HUES6 (cell line): ENCODE measurements around the gene ZNF678.
"Not testable (repeated sequence)": the region's sequence is repeated elsewhere in the genome, so short reads cannot be mapped to it uniquely, and the experiment has no call there.

Experiments
- H3K27ac ChIP-seq: 2 replicates; pipeline ENCODE4 v1.7.0; 2013; ENCODE audit warnings: low read depth, mild to moderate bottlenecking, low read length, inconsistent platforms
- H3K27me3 ChIP-seq: 2 replicates; pipeline ENCODE4 v1.6.1; 2013; ENCODE audit warnings: low read length; ENCODE audit not compliant: control insufficient read depth, insufficient read depth
- H3K36me3 ChIP-seq: 2 replicates; pipeline ENCODE4 v1.6.1; 2013; ENCODE audit warnings: low read length; ENCODE audit not compliant: control insufficient read depth, insufficient read depth
- H3K4me1 ChIP-seq: 2 replicates; pipeline ENCODE4 v1.6.1; 2013; ENCODE audit warnings: low read length; ENCODE audit not compliant: control insufficient read depth, insufficient read depth
- H3K4me3 ChIP-seq: 2 replicates; pipeline ENCODE4 v1.5.1; 2013; ENCODE audit warnings: low read depth, low read length
- H3K9ac ChIP-seq: one replicate; pipeline ENCODE4 v1.6.1; 2013; ENCODE audit warnings: mild to moderate bottlenecking, low read length
- H3K9me3 ChIP-seq: 2 replicates; pipeline ENCODE4 v1.6.1; 2013; ENCODE audit warnings: low read depth, low read length; ENCODE audit not compliant: control insufficient read depth, insufficient read depth

The ZNF678 gene

DNA sequence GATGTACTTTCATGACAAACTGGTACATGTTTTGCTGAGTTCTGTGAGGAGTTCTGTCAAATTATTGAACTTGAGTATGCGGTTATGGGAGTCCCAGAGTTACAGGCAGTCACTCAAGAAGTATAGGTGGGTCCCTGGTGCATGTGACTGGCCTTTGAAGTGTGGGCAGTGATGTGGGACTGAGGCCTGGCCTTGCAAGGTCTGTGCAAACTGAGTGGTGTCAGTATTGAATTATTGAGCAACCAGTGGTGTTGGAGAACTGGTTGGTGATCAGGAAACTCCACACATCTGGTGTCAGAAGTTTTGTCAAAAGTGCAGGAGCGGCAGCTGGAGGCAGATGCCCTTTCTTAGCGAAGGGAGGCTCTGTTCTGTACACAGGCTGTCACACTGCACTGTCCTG lies 5.2 kb downstream of the ZNF678 start:
- H3K9me3 ChIP-seq: peaks cover 31% of the 10 kb centered on the region
- H3K27me3 ChIP-seq: no peaks in the 10 kb centered on the region
- H3K36me3 ChIP-seq: peaks cover 24% of the 10 kb centered on the region; the same call in 1 of the 2 replicates
- H3K27ac ChIP-seq: no peak overlapping the region
- H3K9ac ChIP-seq: no peak overlapping the region
- no peaks in the 10 kb centered on the region for H3K4me1 ChIP-seq
- H3K4me3 ChIP-seq: no peak overlapping the region

DNA sequence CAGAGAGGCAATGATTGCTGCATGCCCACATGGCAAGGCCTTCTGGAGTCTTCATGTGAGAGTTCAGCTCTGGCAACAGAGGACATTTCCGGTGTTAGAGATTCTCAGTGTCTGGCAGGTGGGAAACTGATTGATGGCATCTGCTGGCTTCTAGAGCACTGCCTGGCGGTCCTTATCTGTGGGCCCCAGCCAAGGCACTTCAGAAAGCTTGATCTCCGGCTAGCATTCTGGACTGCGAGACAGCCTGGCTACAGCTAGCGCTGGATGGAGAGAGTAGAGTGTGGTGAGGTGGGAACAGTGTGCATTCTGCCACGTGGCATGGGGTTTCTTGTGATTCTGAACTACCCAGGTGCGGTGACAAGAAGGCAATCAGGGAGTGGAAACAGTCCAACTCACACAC lies 9.4 kb downstream of the ZNF678 start:
- Histone ChIP-seq H3K27me3 (no peaks in the 10 kb centered on the region), H3K4me3 (no peak overlapping the region), H3K27ac (no peak overlapping the region), H3K36me3 (peaks cover 17% of the 10 kb centered on the region; the same call in 1 of the 2 replicates), H3K9me3 (peaks cover 58% of the 10 kb centered on the region), H3K4me1 (no peaks in the 10 kb centered on the region), H3K9ac (no peak overlapping the region)

DNA sequence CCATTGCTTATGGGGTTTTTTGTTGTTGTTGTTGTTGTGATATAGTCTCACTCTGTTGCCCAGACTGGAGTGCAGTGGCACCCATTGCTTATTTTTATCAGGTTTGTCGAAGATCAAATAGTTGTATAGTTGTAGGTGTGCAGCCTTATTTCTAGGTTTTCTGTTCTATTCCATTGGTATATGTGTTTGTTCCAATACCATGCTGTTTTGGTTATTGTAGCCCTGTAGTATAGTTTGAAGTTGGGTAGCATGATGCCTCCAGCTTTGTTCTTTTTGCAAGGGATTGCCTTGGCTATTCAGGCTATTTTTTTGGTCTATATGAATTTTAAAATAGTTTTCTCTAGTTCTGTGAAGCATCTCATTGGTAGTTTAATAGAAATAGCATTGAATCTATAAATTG lies 11.6 kb downstream of the ZNF678 start:
- peaks cover 66% of the 10 kb centered on the region for H3K9me3 ChIP-seq

DNA sequence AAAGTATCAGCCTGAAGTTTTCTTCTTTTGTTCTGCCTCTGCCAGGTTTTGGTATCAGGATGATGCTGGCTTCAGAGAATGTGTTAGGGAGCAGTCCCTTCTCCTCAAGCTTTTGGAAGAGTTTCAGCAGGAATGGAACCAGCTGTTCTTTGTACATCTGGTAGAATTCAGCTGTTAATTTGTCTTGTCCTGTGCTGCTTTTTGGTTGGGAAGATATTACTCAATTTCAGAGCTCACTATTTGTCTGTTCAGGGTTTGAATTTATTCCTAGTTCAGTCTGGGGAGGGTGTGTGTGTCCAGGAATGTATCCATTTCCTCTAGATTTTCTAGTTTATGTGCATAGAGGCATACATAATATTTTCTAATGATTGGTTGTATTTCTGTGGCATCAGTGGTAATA lies 12.8 kb downstream of the ZNF678 start:
- no peak overlapping the region for H3K9ac ChIP-seq
- peaks cover 9% of the 10 kb centered on the region; the same call in 1 of the 2 replicates for H3K36me3 ChIP-seq
- peaks cover 64% of the 10 kb centered on the region for H3K9me3 ChIP-seq
- no peak overlapping the region for H3K27ac ChIP-seq
- no peak overlapping the region for H3K4me3 ChIP-seq
- no peaks in the 10 kb centered on the region for H3K27me3 ChIP-seq
- no peaks in the 10 kb centered on the region for H3K4me1 ChIP-seq

More for the DNA sequence above, 11.6 kb downstream of the ZNF678 start:
- H3K4me1 ChIP-seq: no peaks in the 10 kb centered on the region
- H3K27ac ChIP-seq: no peak overlapping the region
- no peak overlapping the region for H3K9ac ChIP-seq
- H3K4me3 ChIP-seq: no peak overlapping the region
- peaks cover 9% of the 10 kb centered on the region; the same call in 1 of the 2 replicates for H3K36me3 ChIP-seq
- no peaks in the 10 kb centered on the region for H3K27me3 ChIP-seq

DNA sequence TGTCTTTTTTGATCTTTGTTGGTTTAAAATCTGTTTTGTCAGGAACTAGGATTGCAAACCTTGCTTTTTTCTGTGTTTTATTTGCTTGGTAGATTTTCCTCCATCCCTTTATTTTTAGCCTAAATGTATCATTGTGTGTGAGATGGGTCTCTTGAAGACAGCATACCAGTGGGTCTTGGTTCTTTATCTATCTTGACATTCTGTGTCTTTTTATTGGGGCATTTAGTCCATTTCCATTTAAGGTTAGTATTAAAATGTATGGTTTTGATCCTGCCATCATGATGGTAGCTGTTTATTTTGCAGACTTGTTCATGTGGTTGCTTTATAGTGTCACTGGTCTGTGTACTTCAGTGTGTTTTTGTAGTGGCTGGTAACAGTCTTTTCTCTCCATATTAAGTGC lies 14.1 kb downstream of the ZNF678 start:
- Histone ChIP-seq H3K9ac (no peak overlapping the region), H3K9me3 (peaks cover 62% of the 10 kb centered on the region; the same call in 1 of the 2 replicates), H3K4me3 (no peak overlapping the region), H3K27me3 (no peaks in the 10 kb centered on the region), H3K4me1 (no peaks in the 10 kb centered on the region), H3K27ac (no peak overlapping the region), H3K36me3 (peaks cover 4% of the 10 kb centered on the region; the same call in 1 of the 2 replicates)

DNA sequence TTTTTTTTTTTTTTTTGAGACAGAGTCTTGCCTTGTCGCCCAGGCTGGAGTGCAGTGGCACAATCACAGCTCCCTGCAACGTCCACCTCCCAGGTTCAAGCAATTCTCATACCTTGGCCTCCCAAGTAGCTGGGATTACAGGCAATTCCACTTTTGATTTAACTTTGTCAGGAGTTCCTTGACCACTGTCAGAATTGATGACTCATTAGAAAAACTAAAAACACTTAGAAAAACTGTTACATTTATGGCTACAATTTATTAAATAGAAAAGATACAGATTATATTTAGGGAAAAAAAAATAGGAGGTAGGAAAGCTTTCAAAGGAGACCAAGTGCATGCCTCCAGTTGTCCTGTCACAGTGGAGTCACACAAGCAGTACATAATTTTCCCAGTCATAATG lies 20.0 kb downstream of the ZNF678 start:
- peaks cover 36% of the 10 kb centered on the region for H3K9me3 ChIP-seq

DNA sequence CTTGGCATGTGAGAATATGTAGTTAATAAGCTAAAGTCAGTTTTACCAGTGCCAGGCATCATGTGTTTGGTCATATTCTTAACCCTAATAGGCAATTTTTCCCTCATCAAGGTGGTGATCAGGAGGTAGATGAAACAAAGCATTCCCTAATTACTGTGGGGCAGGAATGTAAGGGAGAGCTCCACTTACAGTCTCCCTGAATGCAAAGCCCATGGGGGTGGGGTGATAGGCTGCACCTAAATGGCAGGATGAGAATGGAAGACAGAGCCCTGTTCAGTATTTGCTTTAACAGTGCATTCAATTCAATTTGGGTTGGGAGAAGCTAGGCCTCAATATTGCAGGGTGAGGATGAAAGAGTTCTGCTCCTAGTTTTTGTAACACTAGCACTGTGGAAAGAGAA lies 23.4 kb downstream of the ZNF678 start:
- no peak overlapping the region for H3K27ac ChIP-seq
- peaks cover 36% of the 10 kb centered on the region for H3K9me3 ChIP-seq
- H3K4me3 ChIP-seq: no peak overlapping the region
- H3K36me3 ChIP-seq: peaks cover 5% of the 10 kb centered on the region; the same call in 1 of the 2 replicates
- H3K4me1 ChIP-seq: no peaks in the 10 kb centered on the region; the same call in 1 of the 2 replicates
- no peak overlapping the region for H3K9ac ChIP-seq
- no peaks in the 10 kb centered on the region for H3K27me3 ChIP-seq

More for the DNA sequence above, 20.0 kb downstream of the ZNF678 start:
- H3K9ac ChIP-seq: no peak overlapping the region
- H3K36me3 ChIP-seq: no peaks in the 10 kb centered on the region; the same call in 1 of the 2 replicates
- no peak overlapping the region for H3K4me3 ChIP-seq
- no peaks in the 10 kb centered on the region for H3K27me3 ChIP-seq
- H3K4me1 ChIP-seq: no peaks in the 10 kb centered on the region; the same call in 1 of the 2 replicates
- no peak overlapping the region for H3K27ac ChIP-seq

DNA sequence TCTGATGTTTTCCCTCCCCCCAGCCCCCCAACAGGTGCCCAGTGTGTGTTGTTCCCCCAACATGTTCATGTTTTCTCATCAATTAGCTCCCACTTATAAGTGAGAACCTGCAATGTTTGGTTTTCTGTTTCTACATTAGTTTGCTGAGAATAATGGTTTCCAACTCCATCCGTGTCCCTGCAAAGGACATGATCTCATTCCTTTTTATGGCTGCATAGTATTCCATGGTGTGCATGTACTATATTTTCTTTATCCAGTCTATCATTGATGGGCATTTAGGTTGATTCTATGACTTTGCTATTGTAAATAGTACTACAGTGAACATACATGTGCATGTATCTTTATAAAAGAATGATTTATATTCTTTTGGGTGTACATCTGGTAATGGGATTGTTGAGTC lies 24.6 kb downstream of the ZNF678 start:
- Histone ChIP-seq H3K4me3 (no peak overlapping the region), H3K9ac (no peak overlapping the region), H3K36me3 (peaks cover 5% of the 10 kb centered on the region; the same call in 1 of the 2 replicates), H3K4me1 (no peaks in the 10 kb centered on the region; the same call in 1 of the 2 replicates), H3K27ac (no peak overlapping the region), H3K9me3 (peaks cover 41% of the 10 kb centered on the region), H3K27me3 (no peaks in the 10 kb centered on the region)

DNA sequence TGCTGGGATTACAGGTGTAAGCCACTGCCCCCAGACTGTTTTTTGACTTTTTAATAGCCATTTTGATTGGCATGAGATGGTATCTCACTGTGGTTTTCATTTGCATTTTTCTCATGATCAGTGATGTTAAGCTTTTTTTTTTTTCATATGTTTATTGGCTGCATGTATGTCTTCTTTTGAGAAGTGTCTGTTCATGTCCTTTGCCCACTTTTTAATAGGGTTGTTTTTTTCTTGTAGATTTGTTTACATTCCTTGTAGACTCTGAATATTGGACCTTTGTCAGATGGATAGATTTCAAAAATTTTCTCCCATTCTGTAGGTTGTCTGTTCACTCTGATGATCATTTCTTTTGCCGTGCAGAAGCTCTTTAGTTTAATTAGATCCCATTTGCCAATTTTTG lies 25.4 kb downstream of the ZNF678 start:
- not testable (repeated sequence) for H3K9ac ChIP-seq, H3K27me3 ChIP-seq, H3K4me1 ChIP-seq, H3K27ac ChIP-seq, H3K4me3 ChIP-seq, H3K36me3 ChIP-seq
- H3K9me3 ChIP-seq: peaks cover 45% of the 10 kb centered on the region

DNA sequence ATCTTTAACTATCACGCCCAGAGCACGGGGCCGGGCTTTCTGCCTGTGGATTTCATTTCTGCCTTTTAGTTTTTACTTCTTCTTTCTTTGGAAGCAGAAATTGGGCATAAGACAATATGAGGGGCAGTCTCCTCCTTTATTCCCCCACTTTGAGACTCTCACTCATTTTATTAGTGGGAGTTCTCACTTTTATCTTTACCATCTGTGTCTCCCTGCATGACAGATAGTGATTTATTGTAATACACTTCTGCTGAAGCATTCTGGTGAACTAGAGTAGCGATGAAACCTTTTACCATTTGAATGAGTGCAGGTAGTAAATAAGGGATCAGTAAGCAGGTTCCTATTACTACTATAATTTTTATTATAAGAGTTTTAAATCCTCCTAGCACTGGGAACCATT lies 26.4 kb downstream of the ZNF678 start:
- H3K9ac ChIP-seq, H3K36me3 ChIP-seq, H3K4me1 ChIP-seq, H3K27ac ChIP-seq, H3K27me3 ChIP-seq, H3K4me3 ChIP-seq: not testable (repeated sequence)
- H3K9me3 ChIP-seq: peaks cover 48% of the 10 kb centered on the region

DNA sequence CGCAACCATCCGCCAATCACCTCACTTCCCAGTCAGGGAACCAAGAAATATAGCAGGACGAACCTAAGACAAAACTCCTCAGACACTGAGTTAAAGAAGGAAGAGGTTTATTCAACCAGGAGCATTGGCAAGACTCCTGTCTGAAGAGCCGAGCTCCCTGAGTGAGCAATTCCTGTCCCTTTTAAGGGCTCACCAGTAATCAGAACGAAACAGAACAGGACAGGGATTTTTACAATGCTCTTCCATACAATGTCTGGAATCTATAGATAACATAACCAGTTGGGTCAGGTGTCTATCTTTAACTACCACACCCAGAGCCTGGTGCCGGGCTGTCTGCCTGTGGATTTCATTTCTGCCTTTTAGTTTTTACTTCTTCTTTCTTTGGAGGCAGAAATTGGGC lies 32.9 kb downstream of the ZNF678 start:
- not testable (repeated sequence) for H3K4me1 ChIP-seq, H3K4me3 ChIP-seq, H3K36me3 ChIP-seq, H3K9ac ChIP-seq, H3K27ac ChIP-seq, H3K27me3 ChIP-seq
- H3K9me3 ChIP-seq: peaks cover 64% of the 10 kb centered on the region

DNA sequence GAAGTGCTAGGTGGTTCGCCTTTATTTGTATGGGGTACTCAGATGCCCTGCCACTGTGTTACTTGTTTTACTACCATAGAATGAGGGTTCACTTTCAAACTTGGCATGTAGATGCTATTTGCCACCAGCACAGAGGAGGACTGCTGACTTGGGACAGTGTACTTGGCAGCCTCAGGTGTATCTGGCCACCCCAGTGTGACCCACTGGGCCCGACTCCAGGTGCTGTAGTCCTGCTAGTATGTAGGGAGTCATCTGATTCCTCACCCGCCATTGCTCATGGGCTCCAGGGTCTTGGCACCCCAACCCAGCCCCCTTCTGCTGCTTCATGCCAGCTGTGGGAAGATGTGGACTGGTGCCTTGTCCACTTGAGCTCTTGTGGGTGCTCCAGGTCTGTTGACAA lies 40.0 kb downstream of the ZNF678 start:
- H3K27ac ChIP-seq: no peak overlapping the region
- no peaks in the 10 kb centered on the region for H3K27me3 ChIP-seq
- H3K4me1 ChIP-seq: no peaks in the 10 kb centered on the region
- no peak overlapping the region for H3K9ac ChIP-seq
- H3K9me3 ChIP-seq: peaks cover 61% of the 10 kb centered on the region
- H3K4me3 ChIP-seq: no peak overlapping the region
- no peaks in the 10 kb centered on the region for H3K36me3 ChIP-seq
